Endodermal cell (in vitro differentiated cells): Measurements from ENCODE around the gene SDR42E1. TPM values are rescaled to one million over a fixed set of nuclear protein-coding genes. Genes with fewer than 3 reads are reported as not detected.
A peak's percentile ranks its signal among the peaks of the same experiment; 100 is the strongest.

Source experiments
- DNase-seq: peaks from one replicate; pipeline ENCODE4 v3.0.0-alpha.2; 2017
- H3K27ac ChIP-seq: 2 replicates; pipeline ENCODE4 v1.5.1; 2013; ENCODE audit warnings: mild to moderate bottlenecking, low read depth, low read length, moderate library complexity
- H3K27me3 ChIP-seq: 2 replicates; pipeline ENCODE4 v1.6.1; 2013; ENCODE audit warnings: mild to moderate bottlenecking, low read length, moderate library complexity; ENCODE audit not compliant: insufficient read depth, control insufficient read depth, poor library complexity, severe bottlenecking
- H3K36me3 ChIP-seq: 2 replicates; pipeline ENCODE4 v1.7.0; 2013; ENCODE audit warnings: mild to moderate bottlenecking, low read length, moderate library complexity; ENCODE audit not compliant: control insufficient read depth, insufficient read depth
- H3K4me1 ChIP-seq: one replicate; pipeline ENCODE4 v1.7.0; 2013; ENCODE audit warnings: low read length; ENCODE audit not compliant: control insufficient read depth, insufficient read depth
- H3K4me3 ChIP-seq: 2 replicates; pipeline ENCODE4 v1.5.1; 2013; ENCODE audit warnings: mild to moderate bottlenecking, low read length, moderate library complexity
- H3K9ac ChIP-seq: 2 replicates; pipeline ENCODE4 v1.6.1; 2013; ENCODE audit warnings: mild to moderate bottlenecking, low read length, moderate library complexity; ENCODE audit not compliant: poor library complexity, severe bottlenecking; ENCODE audit errors: extremely low read depth
- H3K9me3 ChIP-seq: 2 replicates; pipeline ENCODE4 v1.6.1; 2013; ENCODE audit warnings: mild to moderate bottlenecking, low read length, moderate library complexity; ENCODE audit not compliant: control insufficient read depth
- H3K27ac Mint-ChIP-seq: 2 replicates; pipeline ENCODE4 v1.8.0; 2020; ENCODE audit warnings: mixed read lengths
- H3K27me3 Mint-ChIP-seq: 2 replicates; pipeline ENCODE4 v1.8.0; 2021; ENCODE audit warnings: mild to moderate bottlenecking, mixed read lengths; ENCODE audit not compliant: insufficient read depth
- H3K36me3 Mint-ChIP-seq: 2 replicates; pipeline ENCODE4 v1.8.0; 2020; ENCODE audit warnings: low read depth, mixed read lengths
- H3K4me1 Mint-ChIP-seq: 2 replicates; pipeline ENCODE4 v1.8.0; 2020; ENCODE audit warnings: mixed read lengths
- H3K4me3 Mint-ChIP-seq: 2 replicates; pipeline ENCODE4 v1.8.0; 2020; ENCODE audit warnings: mild to moderate bottlenecking, moderate library complexity, mixed read lengths
- H3K9me3 Mint-ChIP-seq: 2 replicates; pipeline ENCODE4 v1.8.0; 2020; ENCODE audit warnings: mild to moderate bottlenecking, mixed read lengths
- CTCF ChIP-seq: fragments of 200-600 bp; sonication (generic); conservative IDR thresholded peaks from 2 replicates; pipeline ENCODE4 v1.5.0; 2021; ENCODE audit warnings: antibody characterized with exemption, mild to moderate bottlenecking
- WGBS, 2 experiments: methylation state at CpG; one replicate each; pipeline versions ENCODE4 v1.1.5 to v1.1.7; 2013; ENCODE audit warnings: missing lambda C conversion rate in 2 of 2, mixed read lengths in 1 of 2; ENCODE audit not compliant: insufficient coverage in 1 of 2, insufficient read length in 1 of 2; 5-methylcytosine and 5-hydroxymethylcytosine counted together
- total RNA-seq, 2 donors: library from RNA; stranded (reverse); fragmentation: NEBNext Ultra II Directional in 1 of 2; extraction: Animal tissue kit (Norgen Biotek cat#: 25700) in 1 of 2; gene quantifications; 2 replicates in 1 of 2; 3 replicates in 1 of 2; pipeline ENCODE4 v1.2.1, GENCODE V29; 2021

SDR42E1 gene
- total RNA-seq, 2 donors from 2014 or later = 0.15 TPM; not detected in 1

- H3K36me3 Mint-ChIP-seq = peaks cover 26% of the 10 kb centered on the region
These were observed 65.6 kb downstream of the SDR42E1 start for GRCh38 chr16:81945665-81946064.

DNA sequence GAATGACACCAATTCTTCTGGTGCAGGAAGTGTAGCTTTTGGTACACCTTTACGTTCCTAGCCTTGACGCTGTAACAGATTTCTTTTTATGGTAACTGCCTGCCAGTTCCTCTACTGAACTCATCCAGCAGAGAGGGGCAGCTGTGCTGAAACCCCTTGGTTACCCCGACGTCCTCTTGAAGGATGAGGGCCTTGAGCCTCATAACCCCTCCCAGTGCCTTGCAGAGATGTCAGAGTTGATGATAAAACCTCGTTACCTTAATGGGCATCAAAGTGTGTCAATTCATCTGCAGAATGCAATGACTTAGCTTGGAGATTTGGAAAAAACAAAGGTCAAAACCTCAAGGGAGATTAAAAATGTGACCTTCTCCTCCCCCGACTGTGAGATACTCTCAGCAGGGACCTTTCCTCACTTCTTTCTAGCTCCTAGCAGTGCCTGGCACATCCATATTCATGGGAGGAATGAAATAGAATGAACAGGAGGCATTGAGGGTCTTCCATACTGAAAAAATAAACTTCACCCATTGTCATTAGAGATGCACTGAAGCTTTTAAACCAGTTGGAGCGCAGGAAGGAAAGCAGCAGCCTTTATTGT is 69.2 kb downstream of the SDR42E1 start:
- WGBS, 2 experiments = 52 to 54% methylated on average over 5 to 7 of the region's 7 CpGs
- no peak for DNase-seq
- peaks cover 17% of the 10 kb centered on the region for H3K36me3 Mint-ChIP-seq
- H3K9me3 Mint-ChIP-seq = no peaks in the 10 kb centered on the region
- H3K4me3 Mint-ChIP-seq = no peak overlapping the region
- H3K27me3 Mint-ChIP-seq = peaks cover 30% of the 10 kb centered on the region
- Histone ChIP-seq H3K36me3 (peaks cover 8% of the 10 kb centered on the region), H3K9me3 (no peaks in the 10 kb centered on the region), H3K4me3 (no peak overlapping the region), H3K4me1 (peaks cover 3% of the 10 kb centered on the region), H3K27ac (no peak overlapping the region), H3K9ac (no peak overlapping the region), H3K27me3 (no peaks in the 10 kb centered on the region)
- no peak overlapping the region for H3K27ac Mint-ChIP-seq
- peaks cover 54% of the 10 kb centered on the region for H3K4me1 Mint-ChIP-seq
- TF ChIP-seq CTCF = peak; percentile 28

More at GRCh38 chr16:81945665-81946064, 65.6 kb downstream of the SDR42E1 start:
- no peak for TF ChIP-seq CTCF
- DNase-seq = no peak
- H3K4me1 Mint-ChIP-seq = peaks cover 26% of the 10 kb centered on the region
- no peaks in the 10 kb centered on the region for H3K27me3 ChIP-seq
- H3K4me3 Mint-ChIP-seq = no peak overlapping the region
- no peak overlapping the region for H3K4me3 ChIP-seq
- H3K9ac ChIP-seq = no peak overlapping the region
- no peak overlapping the region for H3K27ac Mint-ChIP-seq
- no peak overlapping the region for H3K27ac ChIP-seq
- H3K9me3 ChIP-seq = no peaks in the 10 kb centered on the region
- H3K27me3 Mint-ChIP-seq = peaks cover 30% of the 10 kb centered on the region
- 88% methylated on average over 1 of the region's 1 CpG; no CpG with 5 or more reads in 1 of the 2 experiments for WGBS, 2 experiments
- peaks cover 16% of the 10 kb centered on the region for H3K36me3 ChIP-seq
- peaks cover under 1% of the 10 kb centered on the region for H3K9me3 Mint-ChIP-seq
- peaks cover 3% of the 10 kb centered on the region for H3K4me1 ChIP-seq

DNA sequence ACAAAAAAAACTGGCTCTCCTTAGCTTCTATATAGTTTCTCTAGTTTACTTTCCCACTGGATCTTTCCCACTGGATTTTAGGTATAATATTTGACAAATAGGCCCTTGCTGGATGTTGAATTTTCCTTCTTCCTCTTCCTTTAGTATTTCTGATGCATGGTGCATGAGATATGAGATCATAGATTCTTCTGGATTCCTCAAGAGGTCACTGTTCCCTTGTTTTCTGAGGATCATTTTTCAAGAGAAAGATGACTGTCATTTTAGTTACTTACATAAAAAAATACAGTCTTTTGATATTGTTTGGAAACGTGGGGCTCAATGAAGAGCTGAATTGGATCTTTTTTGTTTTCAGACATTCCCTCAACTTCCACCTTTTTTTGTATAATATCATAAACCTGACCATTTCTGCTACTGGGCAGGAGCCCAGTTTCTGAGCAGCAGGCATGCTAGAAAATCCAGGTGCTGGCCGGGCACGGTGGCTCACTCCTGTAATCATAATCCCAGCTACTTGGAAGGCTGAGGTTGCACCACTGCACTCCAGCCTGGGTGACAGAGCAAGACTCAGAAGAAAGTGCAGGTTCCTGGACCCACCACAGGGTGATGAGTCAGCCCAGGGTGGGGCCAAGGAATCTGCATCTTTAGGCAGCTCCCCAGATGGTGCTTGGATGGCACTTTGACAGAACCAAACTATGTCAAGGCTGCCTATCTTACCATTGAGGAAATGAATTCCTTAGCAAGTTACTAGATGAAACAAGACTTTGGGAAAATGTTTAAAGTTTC is 70.3 kb downstream of the SDR42E1 start:
- H3K27ac Mint-ChIP-seq = peak overlapping the region; percentile 29
- H3K9me3 ChIP-seq = no peaks in the 10 kb centered on the region

More for the DNA sequence above, 70.3 kb downstream of the SDR42E1 start:
- H3K9ac ChIP-seq = no peak overlapping the region
- TF ChIP-seq CTCF = peak; percentile 68
- peaks cover 13% of the 10 kb centered on the region for H3K36me3 ChIP-seq
- H3K4me3 Mint-ChIP-seq = no peak overlapping the region
- WGBS, 2 experiments = 63 to 71% methylated on average over 2 to 3 of the region's 3 CpGs
- peaks cover 3% of the 10 kb centered on the region for H3K4me1 ChIP-seq
- peak; percentile 61 for DNase-seq
- no peak overlapping the region for H3K4me3 ChIP-seq
- H3K4me1 Mint-ChIP-seq = peaks cover 54% of the 10 kb centered on the region
- peaks cover 22% of the 10 kb centered on the region for H3K27me3 Mint-ChIP-seq
- H3K9me3 Mint-ChIP-seq = no peaks in the 10 kb centered on the region
- no peak overlapping the region for H3K27ac ChIP-seq
- no peaks in the 10 kb centered on the region for H3K27me3 ChIP-seq
- peaks cover 19% of the 10 kb centered on the region for H3K36me3 Mint-ChIP-seq
